Lower leg skin (tissue), 4 donors: ENCODE results near the gene MYBPC1. TPM values are rescaled to one million over a fixed set of nuclear protein-coding genes. Genes with fewer than 3 reads are reported as not detected.
"Not testable (repeated sequence)": the region's sequence is repeated elsewhere in the genome, so short reads cannot be mapped to it uniquely, and the experiment has no call there.

Source experiments
- DNase-seq, 2 donors: peaks; one replicate each; pipeline ENCODE4 v3.0.0-alpha.2; 2019; ENCODE audit warnings: low spot score in 2 of 2
- H3K4me3 ChIP-seq: fragments of 200-600 bp; sonication (generic); 2 replicates; pipeline ENCODE4 v1.5.1; 2017; ENCODE audit warnings: mild to moderate bottlenecking, low read depth; ENCODE audit not compliant: poor library complexity, severe bottlenecking
- POLR2A ChIP-seq, 2 donors: fragments of 450-650 bp; IDR thresholded peaks; one replicate each; pipeline ENCODE4 v1.6.1; 2016 to 2017; ENCODE audit warnings: antibody characterized with exemption in 2 of 2, mild to moderate bottlenecking in 1 of 2, moderate library complexity in 1 of 2
- WGBS, 2 donors: methylation state at CpG; one replicate each; pipeline ENCODE4 v1.1.5; 2018; 5-methylcytosine and 5-hydroxymethylcytosine counted together
- intact Hi-C: fragments of 100-400 bp; cut with DNase I; formaldehyde crosslinking; loops from one replicate; pipeline ENCODE4 v1.15.0; 2023; ENCODE audit warnings: low total_unique reads
- total RNA-seq, 4 donors: library from RNA; depleted of rRNA; stranded (reverse); fragments of >200 nt; gene quantifications; one replicate each; pipeline ENCODE4 v1.1.0, GENCODE V29; 2016
- TF ChIP-seq, protein P1 (sequence below), 3 donors: fragments of 450-650 bp; IDR thresholded peaks; one replicate each; pipeline ENCODE4 v1.5.1; 2016; ENCODE audit warnings: antibody characterized with exemption in 3 of 3, mild to moderate bottlenecking in 3 of 3, moderate library complexity in 2 of 3

The MYBPC1 gene
- total RNA-seq, 4 donors from 2014 or later, result 2.0 to 6.8 (median 5.4) TPM

DNA sequence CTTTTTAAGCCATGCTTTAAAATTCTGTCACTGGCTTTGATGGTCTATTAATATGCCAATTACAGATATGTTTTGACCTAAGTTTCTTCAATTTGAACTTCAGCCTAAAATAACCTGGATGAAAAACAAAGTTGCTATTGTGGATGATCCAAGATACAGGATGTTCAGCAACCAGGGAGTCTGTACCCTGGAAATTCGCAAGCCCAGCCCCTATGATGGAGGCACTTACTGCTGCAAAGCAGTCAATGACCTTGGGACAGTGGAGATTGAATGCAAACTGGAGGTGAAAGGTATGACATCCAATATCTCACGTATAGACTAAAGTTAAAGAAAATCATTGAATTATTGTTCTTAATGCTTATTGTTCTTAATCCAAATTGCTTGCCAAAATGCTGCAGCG lies 85.5 kb downstream of the MYBPC1 start:
- no peak for TF ChIP-seq POLR2A (IDR thresholded peaks at IDR 0.05)
- TF ChIP-seq, protein P1, sequence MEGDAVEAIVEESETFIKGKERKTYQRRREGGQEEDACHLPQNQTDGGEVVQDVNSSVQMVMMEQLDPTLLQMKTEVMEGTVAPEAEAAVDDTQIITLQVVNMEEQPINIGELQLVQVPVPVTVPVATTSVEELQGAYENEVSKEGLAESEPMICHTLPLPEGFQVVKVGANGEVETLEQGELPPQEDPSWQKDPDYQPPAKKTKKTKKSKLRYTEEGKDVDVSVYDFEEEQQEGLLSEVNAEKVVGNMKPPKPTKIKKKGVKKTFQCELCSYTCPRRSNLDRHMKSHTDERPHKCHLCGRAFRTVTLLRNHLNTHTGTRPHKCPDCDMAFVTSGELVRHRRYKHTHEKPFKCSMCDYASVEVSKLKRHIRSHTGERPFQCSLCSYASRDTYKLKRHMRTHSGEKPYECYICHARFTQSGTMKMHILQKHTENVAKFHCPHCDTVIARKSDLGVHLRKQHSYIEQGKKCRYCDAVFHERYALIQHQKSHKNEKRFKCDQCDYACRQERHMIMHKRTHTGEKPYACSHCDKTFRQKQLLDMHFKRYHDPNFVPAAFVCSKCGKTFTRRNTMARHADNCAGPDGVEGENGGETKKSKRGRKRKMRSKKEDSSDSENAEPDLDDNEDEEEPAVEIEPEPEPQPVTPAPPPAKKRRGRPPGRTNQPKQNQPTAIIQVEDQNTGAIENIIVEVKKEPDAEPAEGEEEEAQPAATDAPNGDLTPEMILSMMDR (IDR thresholded peaks at IDR 0.05), result no peak
- DNase-seq, result no peak
- intact Hi-C loops, result no loop called here
- no peak overlapping the region for H3K4me3 ChIP-seq
- 77 to 82% methylated on average over 3 of the region's 3 CpGs for WGBS, 2 donors

DNA sequence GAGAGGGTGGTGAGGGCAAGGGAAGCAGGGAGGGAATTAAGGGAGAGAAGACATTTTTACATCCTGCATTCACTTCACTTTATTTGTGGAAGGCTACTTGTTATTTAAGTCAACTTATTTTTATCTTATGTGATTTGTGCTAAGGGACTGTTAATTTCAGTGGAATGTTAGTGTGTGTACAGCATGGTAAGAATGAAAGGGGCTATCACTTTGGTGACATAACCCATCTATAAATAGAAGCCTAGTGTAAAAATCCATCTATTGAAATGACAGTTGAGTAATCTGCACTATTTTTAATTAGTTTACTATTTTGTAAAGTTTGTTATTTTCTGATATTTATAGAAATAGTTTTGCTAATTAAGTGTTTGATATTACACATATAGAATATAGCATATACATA lies 85.9 kb downstream of the MYBPC1 start:
- no peak for TF ChIP-seq POLR2A (IDR thresholded peaks at IDR 0.05)
- DNase-seq, result no peak
- intact Hi-C loops, result no loop called here
- no peak overlapping the region for H3K4me3 ChIP-seq

DNA sequence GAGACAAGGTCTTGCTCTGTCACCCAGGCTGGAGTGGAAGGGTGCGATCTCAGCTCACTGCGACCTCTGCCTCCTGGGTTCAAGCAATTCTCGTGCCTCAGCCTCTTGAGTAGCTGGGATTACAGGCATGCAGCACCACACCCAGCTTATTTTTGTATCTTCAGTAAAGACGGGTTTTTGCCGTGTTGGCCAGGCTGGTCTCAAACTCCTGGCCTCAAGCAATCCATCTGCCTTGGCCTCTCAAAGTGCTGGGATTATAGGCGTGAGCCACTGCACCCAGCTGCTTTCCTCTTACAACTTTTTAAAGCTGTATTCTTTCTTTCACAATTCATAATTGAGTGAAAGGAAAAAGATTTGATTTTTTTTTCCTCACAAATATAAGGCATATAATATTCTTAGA lies 86.9 kb downstream of the MYBPC1 start:
- intact Hi-C loops, DNase-seq, H3K4me3 ChIP-seq: not testable (repeated sequence)
- 51 to 65% methylated on average over 6 of the region's 6 CpGs for WGBS, 2 donors

DNA sequence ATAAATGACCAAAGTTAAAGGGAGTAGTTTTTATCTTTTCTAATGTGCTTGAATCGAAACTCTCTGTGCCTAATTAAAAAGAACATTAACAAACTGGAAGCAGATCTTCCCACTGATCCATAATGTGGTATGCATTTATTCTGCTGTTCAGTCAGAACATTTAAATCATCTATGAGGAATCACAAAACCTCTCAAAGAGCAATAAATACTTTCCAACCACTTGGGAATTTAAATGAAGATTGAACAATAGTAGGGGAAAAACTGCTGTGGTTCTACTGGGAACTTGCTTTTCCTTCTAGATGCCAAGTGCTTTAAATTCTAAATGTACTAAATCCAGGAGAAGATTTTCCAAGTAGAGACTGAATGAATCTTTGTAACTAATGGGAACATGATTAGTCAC lies 90.3 kb downstream of the MYBPC1 start:
- no peak overlapping the region for H3K4me3 ChIP-seq
- intact Hi-C loops, result no loop called here
- no peak for TF ChIP-seq POLR2A (IDR thresholded peaks at IDR 0.05)
- TF ChIP-seq, protein P1 (IDR thresholded peaks at IDR 0.05), result no peak
- no peak for DNase-seq
- WGBS, 2 donors, result 41 to 47% methylated on average over 1 of the region's 1 CpG

DNA sequence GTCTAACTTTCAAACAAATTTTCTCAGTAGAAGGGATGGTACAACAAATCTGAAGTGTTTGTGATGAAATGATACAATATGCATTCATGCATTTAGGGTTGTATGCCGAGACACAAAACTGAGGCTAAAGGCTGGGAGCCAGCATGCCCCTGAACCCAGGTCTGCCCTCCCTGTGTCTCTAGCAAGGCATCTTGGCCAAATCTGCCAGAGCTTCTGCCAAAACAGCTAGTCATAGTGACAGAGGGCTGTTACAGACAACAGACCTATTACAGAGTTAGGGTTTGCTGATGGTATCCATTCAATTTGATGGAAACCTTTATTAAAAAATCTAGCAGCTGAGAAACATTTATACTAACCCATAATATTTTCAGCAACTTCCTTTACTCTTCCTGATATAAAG lies 91.4 kb downstream of the MYBPC1 start:
- TF ChIP-seq POLR2A (IDR thresholded peaks at IDR 0.05), result no peak
- TF ChIP-seq, protein P1 (IDR thresholded peaks at IDR 0.05), result no peak
- intact Hi-C loops, result no loop called here
- H3K4me3 ChIP-seq, result no peak overlapping the region
- DNase-seq, result no peak
- WGBS, 2 donors, result 74 to 76% methylated on average over 1 of the region's 1 CpG

DNA sequence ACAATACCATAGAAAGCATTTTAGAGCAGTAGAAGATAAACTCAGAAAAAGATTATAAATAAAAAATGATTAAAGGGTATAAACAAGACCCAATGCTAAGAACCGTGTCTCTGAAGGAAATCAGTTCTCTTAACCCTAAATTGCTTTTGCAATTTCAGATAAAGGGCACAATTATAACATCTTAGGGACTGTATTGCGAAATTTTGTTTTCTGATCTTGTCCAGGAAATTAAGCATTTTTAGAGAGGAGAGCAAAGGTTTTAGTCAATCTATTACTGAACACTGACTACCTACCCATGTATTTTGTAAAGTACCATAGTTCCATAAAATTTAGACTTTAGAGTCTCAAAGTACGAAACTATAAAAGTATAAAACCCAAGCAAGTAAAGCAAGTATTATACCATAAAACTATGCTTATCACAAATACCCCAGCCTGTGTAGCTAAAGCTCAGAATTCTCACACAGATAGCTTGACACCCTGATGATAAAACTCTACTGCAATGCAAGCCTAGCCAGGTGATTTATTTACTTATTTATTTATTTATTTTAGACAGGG lies 95.8 kb downstream of the MYBPC1 start:
- intact Hi-C loops, result no loop called here

More for the DNA sequence above, 95.8 kb downstream of the MYBPC1 start:
- no peak overlapping the region for H3K4me3 ChIP-seq
- WGBS, 2 donors, result 57 to 70% methylated on average over 3 of the region's 3 CpGs
- no peak for DNase-seq
- TF ChIP-seq POLR2A (IDR thresholded peaks at IDR 0.05), result no peak
- TF ChIP-seq, protein P1 (IDR thresholded peaks at IDR 0.05), result no peak
